Inflammatory macrophage treated with lipopolysaccharide for 4 hours (primary cell): ENCODE measurements around the gene SMPD2.
A peak's percentile ranks its signal among the peaks of the same experiment; 100 is the strongest.
"Not testable (repeated sequence)": the region's sequence is repeated elsewhere in the genome, so short reads cannot be mapped to it uniquely, and the experiment has no call there.

Experiments
- DNase-seq: peaks from one replicate; pipeline ENCODE4 v3.0.0-alpha.2; 2020

Gene SMPD2

GRCh38 chr6:109447878-109448555 is 7.5 kb downstream of the SMPD2 start:
- no peak for DNase-seq

GRCh38 chr6:109448615-109449014 is 8.1 kb downstream of the SMPD2 start:
- DNase-seq, result no peak

- no peak for DNase-seq
Measured at GRCh38 chr6:109449064-109449794, 8.7 kb downstream of the SMPD2 start.

GRCh38 chr6:109449795-109450673 is 9.5 kb downstream of the SMPD2 start:
- DNase-seq, result no peak

- no peak for DNase-seq
Measured at GRCh38 chr6:109450801-109451200, 10.3 kb downstream of the SMPD2 start.

GRCh38 chr6:109451376-109451775 is 10.9 kb downstream of the SMPD2 start:
- no peak for DNase-seq

GRCh38 chr6:109452181-109452580 is 11.7 kb downstream of the SMPD2 start:
- no peak for DNase-seq

GRCh38 chr6:109453156-109453555 is 12.6 kb downstream of the SMPD2 start:
- DNase-seq, result no peak

- DNase-seq, result no peak
Measured at GRCh38 chr6:109453594-109454495, 13.3 kb downstream of the SMPD2 start.

- peak; percentile 86 for DNase-seq
Measured at GRCh38 chr6:109454496-109455436, 14.2 kb downstream of the SMPD2 start.

- DNase-seq, result peak; percentile 78
Measured at GRCh38 chr6:109455437-109456110, 15.1 kb downstream of the SMPD2 start, which contains the start of gene MICAL1. Gene MICAL1, minus strand, starts transcription at chr6:109455772. Its CDS starts 1,576 bp downstream, at chr6:109454196.

- no peak for DNase-seq
Measured at GRCh38 chr6:109456111-109456583, 15.6 kb downstream of the SMPD2 start.

- no peak for DNase-seq
Measured at GRCh38 chr6:109456710-109457561, 16.4 kb downstream of the SMPD2 start.

GRCh38 chr6:109457562-109457996 is 17.1 kb downstream of the SMPD2 start:
- no peak for DNase-seq

- DNase-seq, result peak; percentile 76
Measured at GRCh38 chr6:109458774-109459531, 18.4 kb downstream of the SMPD2 start.

- DNase-seq, result no peak
Measured at GRCh38 chr6:109460161-109460829, 19.8 kb downstream of the SMPD2 start.

GRCh38 chr6:109461205-109461604 is 20.7 kb downstream of the SMPD2 start:
- DNase-seq, result not testable (repeated sequence)
